A549 (cell line): Measurements from ENCODE around the gene FBXL7. TPM values are rescaled to one million over a fixed set of nuclear protein-coding genes. Genes with fewer than 3 reads are reported as not detected.

Experiments
- ATAC-seq, 2 experiments: fragments of 200-7000 bp in 1 of 2; fragments of >200 bp in 1 of 2; cut with Nextera tagmentation in 1 of 2; cut with Tn5 transposase in 1 of 2; 3 replicates each; pipeline versions ENCODE4 v1.8.0 to v1.9.1; 2018 to 2020; ENCODE audit warnings: mild to moderate bottlenecking in 1 of 2, moderate library complexity in 1 of 2
- CTCF ChIA-PET: fragments of 300-600 bp; sonication (Branson Sonifier 250); formaldehyde crosslinking; extraction: SDS; loops from one replicate; lab custom pipeline; 2021; ENCODE audit warnings: antibody characterized with exemption, inconsistent platforms; lab: Yijun Ruan, JAX
- POLR2A ChIA-PET: fragments of 350-600 bp; formaldehyde crosslinking; extraction: SDS; loops from one replicate; lab custom pipeline; 2021; ENCODE audit warnings: antibody characterized with exemption, inconsistent platforms; lab: Yijun Ruan, JAX
- DNase-seq, 2 experiments: peaks; one replicate each; pipeline versions ENCODE4 v3.0.0 to v3.0.0-alpha.2; 2011 to 2016; ENCODE audit warnings: low read depth in 1 of 2, low spot score in 1 of 2
- FAIRE-seq: peaks from 2 replicates; lab custom pipeline; 2011; peaks lifted over from hg19 to GRCh38; lab: Jason Lieb, UNC
- H3K27ac ChIP-seq, 2 experiments: fragments of >200 bp; sonication (Bioruptor Twin); formaldehyde crosslinking; 3 replicates each; pipeline ENCODE4 v1.5.1; 2016 to 2017
- H3K4me1 ChIP-seq: fragments of >200 bp; sonication (Bioruptor Twin); formaldehyde crosslinking; 3 replicates; pipeline ENCODE4 v1.6.1; 2016
- H3K4me2 ChIP-seq: fragments of >200 bp; sonication (Bioruptor Twin); formaldehyde crosslinking; 3 replicates; pipeline ENCODE4 v1.6.1; 2016
- H3K4me3 ChIP-seq: fragments of >200 bp; sonication (Bioruptor Twin); formaldehyde crosslinking; 3 replicates; pipeline ENCODE4 v1.5.1; 2016
- H3K9me3 ChIP-seq: fragments of >200 bp; sonication (Bioruptor Twin); formaldehyde crosslinking; 3 replicates; pipeline ENCODE4 v1.6.1; 2016
- CEBPB ChIP-seq, 2 experiments: fragments of >200 bp in 1 of 2; sonication (Bioruptor Twin) in 1 of 2; formaldehyde crosslinking in 1 of 2; IDR thresholded peaks; 2 replicates each; pipeline ENCODE4 v1.6.1; 2012 to 2016
- CHD4 ChIP-seq: fragments of 200-600 bp; sonication (generic); IDR thresholded peaks from 2 replicates; pipeline ENCODE4 v1.6.1; 2016; ENCODE audit warnings: antibody characterized with exemption, mild to moderate bottlenecking, borderline replicate concordance
- EHF ChIP-seq: fragments of 250-450 bp; sonication (Bioruptor Pico); IDR thresholded peaks from 2 replicates; pipeline ENCODE4 v1.5.0; 2020; ENCODE audit warnings: mild to moderate bottlenecking
- EHMT2 ChIP-seq: fragments of 200-600 bp; sonication (generic); IDR thresholded peaks from 2 replicates; pipeline ENCODE4 v1.6.1; 2016; ENCODE audit warnings: antibody characterized with exemption, low read depth, mild to moderate bottlenecking, moderate library complexity
- ESRRA ChIP-seq: fragments of 150-350 bp; IDR thresholded peaks from 2 replicates; pipeline ENCODE4 v1.6.1; 2014; ENCODE audit warnings: mild to moderate bottlenecking, low read length, borderline replicate concordance
- HDAC2 ChIP-seq: fragments of 200-600 bp; sonication (generic); IDR thresholded peaks from 2 replicates; pipeline ENCODE4 v1.6.1; 2016
- HEYL ChIP-seq: fragments of 250-450 bp; sonication (Bioruptor Pico); IDR thresholded peaks from 2 replicates; pipeline ENCODE4 v1.8.0; 2021; ENCODE audit warnings: mild to moderate bottlenecking, moderate library complexity
- HOXB5 ChIP-seq: fragments of 250-450 bp; sonication (Bioruptor Pico); IDR thresholded peaks from 2 replicates; pipeline ENCODE4 v1.5.0; 2020; ENCODE audit warnings: mild to moderate bottlenecking, moderate library complexity
- MAFK ChIP-seq: fragments of 450-650 bp; IDR thresholded peaks from 2 replicates; pipeline ENCODE4 v1.6.1; 2014; ENCODE audit not compliant: partially characterized antibody
- MYC ChIP-seq: IDR thresholded peaks from 2 replicates; pipeline ENCODE4 v1.6.1; 2012; ENCODE audit warnings: mild to moderate bottlenecking, inconsistent platforms, low read length, improper control_type of control experiment, borderline replicate concordance
- POLR2A ChIP-seq: IDR thresholded peaks from 2 replicates; pipeline ENCODE4 v1.6.1; 2012; ENCODE audit warnings: mild to moderate bottlenecking, low read length
- POLR2AphosphoS2 ChIP-seq: conservative IDR thresholded peaks from 2 replicates; pipeline ENCODE4 v1.6.1; 2012; ENCODE audit warnings: low read length, improper control_type of control experiment, inconsistent platforms
- RAD21 ChIP-seq, 2 experiments: fragments of >200 bp in 1 of 2; sonication (Bioruptor Twin) in 1 of 2; formaldehyde crosslinking in 1 of 2; IDR thresholded peaks in 1 of 2; conservative IDR thresholded peaks in 1 of 2; 2 replicates in 1 of 2; 3 replicates in 1 of 2; pipeline ENCODE4 v1.6.1; 2012 to 2018; ENCODE audit warnings: inconsistent platforms in 1 of 2
- RARB ChIP-seq: fragments of 250-450 bp; sonication (Bioruptor Pico); IDR thresholded peaks from 2 replicates; pipeline ENCODE4 v1.8.0; 2021; ENCODE audit warnings: mild to moderate bottlenecking, moderate library complexity
- RCOR1 ChIP-seq: fragments of 150-350 bp; IDR thresholded peaks from 2 replicates; pipeline ENCODE4 v1.6.1; 2014; ENCODE audit warnings: antibody characterized with exemption, low read length, low read depth
- RFX5 ChIP-seq: fragments of 450-650 bp; IDR thresholded peaks from 2 replicates; pipeline ENCODE4 v1.7.1; 2014; ENCODE audit warnings: antibody characterized with exemption, mild to moderate bottlenecking, moderate library complexity
- SREBF2 ChIP-seq: fragments of 450-650 bp; IDR thresholded peaks from 2 replicates; pipeline ENCODE4 v1.6.1; 2014; ENCODE audit warnings: mild to moderate bottlenecking, moderate library complexity
- ZSCAN20 ChIP-seq: fragments of 250-450 bp; sonication (Bioruptor Pico); IDR thresholded peaks from 2 replicates; pipeline ENCODE4 v1.8.0; 2022; ENCODE audit warnings: mild to moderate bottlenecking, moderate library complexity
- WGBS: methylation state at CpG from one replicate; pipeline ENCODE4 v1.1.6; 2017; ENCODE audit errors: missing lambda C conversion rate; 5-methylcytosine and 5-hydroxymethylcytosine counted together
- polyA plus RNA-seq, 4 experiments: library from polyadenylated mRNA; depleted of rRNA in 3 of 4; stranded (reverse); fragments of >200 nt; fragmentation: RNase III in 1 of 4; extraction: RNeasy Plus Mini Kit Qiagen cat#74134 plus additional on column Dnase treatment in 1 of 4; gene quantifications; 2 replicates in 3 of 4; 3 replicates in 1 of 4; pipeline ENCODE4 v1.2.3, GENCODE V29; 2011 to 2017
- TF ChIP-seq, protein P1 (sequence below): IDR thresholded peaks from 2 replicates; pipeline ENCODE4 v1.6.1; 2012; ENCODE audit warnings: low read depth, borderline replicate concordance
- TF ChIP-seq, protein P2 (sequence below): fragments of 250-450 bp; sonication (Bioruptor Pico); IDR thresholded peaks from 2 replicates; pipeline ENCODE4 v1.5.0; 2020; ENCODE audit warnings: low read depth, mild to moderate bottlenecking, moderate library complexity
- TF ChIP-seq, protein P3 (sequence below): fragments of >200 bp; sonication (Bioruptor Twin); formaldehyde crosslinking; IDR thresholded peaks from 3 replicates; pipeline ENCODE4 v1.5.1; 2016
- TF ChIP-seq, protein P4 (sequence below): fragments of >200 bp; sonication (Bioruptor Twin); formaldehyde crosslinking; IDR thresholded peaks from 2 replicates; pipeline ENCODE4 v1.6.1; 2016
- TF ChIP-seq, protein P5 (sequence below): fragments of >200 bp; sonication (Bioruptor Twin); formaldehyde crosslinking; IDR thresholded peaks from 3 replicates; pipeline ENCODE4 v1.6.1; 2016
- TF ChIP-seq, protein P6 (sequence below): IDR thresholded peaks from 2 replicates; pipeline ENCODE4 v1.6.1; 2012
- TF ChIP-seq, protein P7 (sequence below): IDR thresholded peaks from 2 replicates; pipeline ENCODE4 v1.6.1; 2012

FBXL7 gene
- polyA plus RNA-seq, 2 of the 4 experiments (the other 2 are of a cell fraction), result 0.90 to 1.7 TPM

DNA sequence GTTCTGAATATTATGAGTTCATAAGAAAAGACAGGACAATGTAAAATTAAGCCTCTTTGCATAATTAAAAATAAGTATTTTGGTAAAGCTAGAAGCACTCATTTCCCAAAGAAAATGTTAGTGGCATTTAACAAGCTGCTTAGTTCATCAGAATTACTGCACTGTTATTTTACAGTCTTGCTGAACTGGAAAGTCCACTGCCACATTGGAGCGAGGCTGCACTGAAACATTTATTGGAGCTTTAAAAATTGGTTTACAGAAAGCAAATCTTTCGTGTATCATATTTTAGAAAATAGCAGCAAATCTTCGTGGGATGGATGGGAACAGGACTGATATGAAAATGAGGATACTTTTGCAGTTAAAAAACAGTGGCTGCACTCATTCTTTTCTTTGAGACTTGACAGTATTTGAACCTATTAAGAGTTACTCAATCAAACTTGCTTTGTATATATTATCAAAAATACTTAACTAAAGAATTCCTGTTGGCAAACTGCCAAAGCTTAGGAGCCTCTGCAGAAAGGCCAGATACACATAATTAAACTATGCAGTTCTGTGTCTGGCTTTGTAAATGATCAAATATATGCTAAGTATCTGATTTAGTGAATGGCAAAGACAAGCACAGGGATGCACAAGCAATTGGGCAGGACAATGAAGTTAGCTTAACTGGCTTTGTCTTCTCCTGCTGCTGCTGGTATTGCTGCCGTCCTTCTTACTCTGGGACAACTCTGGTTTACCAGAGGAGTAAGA lies 16.5 kb upstream of the FBXL7 start:
- FAIRE-seq (no peak), DNase-seq (no peak), ATAC-seq (no peak)
- Histone ChIP-seq H3K4me2 (no peak overlapping the region), H3K9me3 (no peaks in the 10 kb centered on the region), H3K4me3 (no peak overlapping the region), H3K4me1 (no peaks in the 10 kb centered on the region), H3K27ac (no peak overlapping the region)
- ChIA-PET CTCF (interaction anchor here (0.5 kb wide), 1 partner anchor 757 kb away, joined by 3 read pairs; no protein-coding TSS in a partner anchor), POLR2A (no interaction called here)
- WGBS, result 4% methylated on average over 4 of the region's 4 CpGs
- TF ChIP-seq, protein P1, sequence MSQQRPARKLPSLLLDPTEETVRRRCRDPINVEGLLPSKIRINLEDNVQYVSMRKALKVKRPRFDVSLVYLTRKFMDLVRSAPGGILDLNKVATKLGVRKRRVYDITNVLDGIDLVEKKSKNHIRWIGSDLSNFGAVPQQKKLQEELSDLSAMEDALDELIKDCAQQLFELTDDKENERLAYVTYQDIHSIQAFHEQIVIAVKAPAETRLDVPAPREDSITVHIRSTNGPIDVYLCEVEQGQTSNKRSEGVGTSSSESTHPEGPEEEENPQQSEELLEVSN, result no peak
- TF ChIP-seq HOXB5 (CRISPR knock-in tag) (no peak), HEYL (CRISPR knock-in tag) (no peak), ZSCAN20 (CRISPR knock-in tag) (no peak), POLR2AphosphoS2 (no peak), EHF (CRISPR knock-in tag) (no peak), SREBF2 (no peak), HDAC2 (no peak), RFX5 (no peak), RAD21 (conservative IDR thresholded peaks at IDR 0.05 in 1 of 2, IDR thresholded peaks at IDR 0.05 in 1 of 2) (no peak), ESRRA (no peak), CEBPB (IDR thresholded peaks at IDR 0.05) (no peak), RCOR1 (no peak)
- TF ChIP-seq, protein P2, sequence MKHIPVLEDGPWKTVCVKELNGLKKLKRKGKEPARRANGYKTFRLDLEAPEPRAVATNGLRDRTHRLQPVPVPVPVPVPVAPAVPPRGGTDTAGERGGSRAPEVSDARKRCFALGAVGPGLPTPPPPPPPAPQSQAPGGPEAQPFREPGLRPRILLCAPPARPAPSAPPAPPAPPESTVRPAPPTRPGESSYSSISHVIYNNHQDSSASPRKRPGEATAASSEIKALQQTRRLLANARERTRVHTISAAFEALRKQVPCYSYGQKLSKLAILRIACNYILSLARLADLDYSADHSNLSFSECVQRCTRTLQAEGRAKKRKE (CRISPR knock-in tag), result no peak
- TF ChIP-seq, protein P3, sequence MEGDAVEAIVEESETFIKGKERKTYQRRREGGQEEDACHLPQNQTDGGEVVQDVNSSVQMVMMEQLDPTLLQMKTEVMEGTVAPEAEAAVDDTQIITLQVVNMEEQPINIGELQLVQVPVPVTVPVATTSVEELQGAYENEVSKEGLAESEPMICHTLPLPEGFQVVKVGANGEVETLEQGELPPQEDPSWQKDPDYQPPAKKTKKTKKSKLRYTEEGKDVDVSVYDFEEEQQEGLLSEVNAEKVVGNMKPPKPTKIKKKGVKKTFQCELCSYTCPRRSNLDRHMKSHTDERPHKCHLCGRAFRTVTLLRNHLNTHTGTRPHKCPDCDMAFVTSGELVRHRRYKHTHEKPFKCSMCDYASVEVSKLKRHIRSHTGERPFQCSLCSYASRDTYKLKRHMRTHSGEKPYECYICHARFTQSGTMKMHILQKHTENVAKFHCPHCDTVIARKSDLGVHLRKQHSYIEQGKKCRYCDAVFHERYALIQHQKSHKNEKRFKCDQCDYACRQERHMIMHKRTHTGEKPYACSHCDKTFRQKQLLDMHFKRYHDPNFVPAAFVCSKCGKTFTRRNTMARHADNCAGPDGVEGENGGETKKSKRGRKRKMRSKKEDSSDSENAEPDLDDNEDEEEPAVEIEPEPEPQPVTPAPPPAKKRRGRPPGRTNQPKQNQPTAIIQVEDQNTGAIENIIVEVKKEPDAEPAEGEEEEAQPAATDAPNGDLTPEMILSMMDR, result no peak
- TF ChIP-seq, protein P4, sequence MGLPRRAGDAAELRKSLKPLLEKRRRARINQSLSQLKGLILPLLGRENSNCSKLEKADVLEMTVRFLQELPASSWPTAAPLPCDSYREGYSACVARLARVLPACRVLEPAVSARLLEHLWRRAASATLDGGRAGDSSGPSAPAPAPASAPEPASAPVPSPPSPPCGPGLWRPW, result no peak
- TF ChIP-seq, protein P5, sequence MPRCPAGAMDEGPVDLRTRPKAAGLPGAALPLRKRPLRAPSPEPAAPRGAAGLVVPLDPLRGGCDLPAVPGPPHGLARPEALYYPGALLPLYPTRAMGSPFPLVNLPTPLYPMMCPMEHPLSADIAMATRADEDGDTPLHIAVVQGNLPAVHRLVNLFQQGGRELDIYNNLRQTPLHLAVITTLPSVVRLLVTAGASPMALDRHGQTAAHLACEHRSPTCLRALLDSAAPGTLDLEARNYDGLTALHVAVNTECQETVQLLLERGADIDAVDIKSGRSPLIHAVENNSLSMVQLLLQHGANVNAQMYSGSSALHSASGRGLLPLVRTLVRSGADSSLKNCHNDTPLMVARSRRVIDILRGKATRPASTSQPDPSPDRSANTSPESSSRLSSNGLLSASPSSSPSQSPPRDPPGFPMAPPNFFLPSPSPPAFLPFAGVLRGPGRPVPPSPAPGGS, result no peak
- TF ChIP-seq, protein P6, sequence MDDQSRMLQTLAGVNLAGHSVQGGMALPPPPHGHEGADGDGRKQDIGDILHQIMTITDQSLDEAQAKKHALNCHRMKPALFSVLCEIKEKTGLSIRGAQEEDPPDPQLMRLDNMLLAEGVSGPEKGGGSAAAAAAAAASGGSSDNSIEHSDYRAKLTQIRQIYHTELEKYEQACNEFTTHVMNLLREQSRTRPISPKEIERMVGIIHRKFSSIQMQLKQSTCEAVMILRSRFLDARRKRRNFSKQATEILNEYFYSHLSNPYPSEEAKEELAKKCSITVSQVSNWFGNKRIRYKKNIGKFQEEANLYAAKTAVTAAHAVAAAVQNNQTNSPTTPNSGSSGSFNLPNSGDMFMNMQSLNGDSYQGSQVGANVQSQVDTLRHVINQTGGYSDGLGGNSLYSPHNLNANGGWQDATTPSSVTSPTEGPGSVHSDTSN, result no peak
- TF ChIP-seq, all 56 proteins: peak for 0

DNA sequence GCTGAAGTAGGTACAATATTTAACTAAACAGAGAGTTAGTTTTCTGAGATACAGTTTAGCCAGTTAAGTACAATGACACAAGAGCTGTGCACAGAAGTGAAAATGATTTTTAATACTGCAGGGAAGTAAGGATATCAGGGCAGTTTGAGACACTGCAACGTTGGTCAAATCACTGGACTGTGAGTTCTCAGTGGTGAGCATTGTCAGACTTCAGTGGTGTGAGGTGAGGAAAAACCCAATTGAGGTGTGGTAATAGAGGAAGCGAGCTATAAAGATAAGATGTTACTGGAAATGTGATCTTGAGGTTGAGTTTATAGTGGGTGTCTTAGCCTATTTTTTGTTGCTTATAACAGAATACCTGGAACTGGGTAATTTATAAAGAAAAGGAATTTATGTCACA lies 12.8 kb upstream of the FBXL7 start:
- ChIA-PET CTCF (no interaction called here), POLR2A (no interaction called here)
- Histone ChIP-seq H3K9me3 (no peaks in the 10 kb centered on the region), H3K27ac (no peak overlapping the region), H3K4me2 (no peak overlapping the region), H3K4me3 (no peak overlapping the region), H3K4me1 (no peaks in the 10 kb centered on the region)
- WGBS, result 4% methylated on average over 2 of the region's 2 CpGs
- no peak for DNase-seq
- ATAC-seq, result no peak
- TF ChIP-seq POLR2A (no peak), MYC (no peak), RARB (CRISPR knock-in tag) (no peak), CHD4 (no peak), HDAC2 (no peak), POLR2AphosphoS2 (no peak), EHMT2 (no peak), MAFK (no peak)
- TF ChIP-seq, protein P3, result no peak
- TF ChIP-seq, protein P1, result no peak
- TF ChIP-seq, protein P7, sequence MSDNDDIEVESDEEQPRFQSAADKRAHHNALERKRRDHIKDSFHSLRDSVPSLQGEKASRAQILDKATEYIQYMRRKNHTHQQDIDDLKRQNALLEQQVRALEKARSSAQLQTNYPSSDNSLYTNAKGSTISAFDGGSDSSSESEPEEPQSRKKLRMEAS, result no peak
- FAIRE-seq, result no peak
